Measurements from ENCODE around the gene PIH1D1. TPM values are rescaled to one million over a fixed set of nuclear protein-coding genes. Genes with fewer than 3 reads are reported as not detected.
A peak's percentile ranks its signal among the peaks of the same experiment; 100 is the strongest.

PIH1D1 gene
- total RNA-seq, 2 donors from 2014 or later = 147 to 150 TPM

- peak overlapping the region; percentile 97 for H3K4me3 Mint-ChIP-seq
- DNase-seq = no peak
These were observed 37.4 kb upstream of the PIH1D1 start for GRCh38 chr19:49488863-49489537.

GRCh38 chr19:49488046-49488862 is 36.6 kb upstream of the PIH1D1 start:
- Mint-ChIP-seq H3K27ac (peak overlapping the region; percentile 98), H3K4me3 (peak overlapping the region; percentile 97), H3K27me3 (no peaks in the 10 kb centered on the region), H3K36me3 (ENCODE audit: low read depth) (peaks cover 7% of the 10 kb centered on the region), H3K4me1 (peaks cover 51% of the 10 kb centered on the region)
- H3K9me3 ChIP-seq (ENCODE audit: control insufficient read depth, low read length, poor library complexity, severe bottlenecking) = no peaks in the 10 kb centered on the region
- no peak for DNase-seq
- ATAC-seq = no peak

More at GRCh38 chr19:49488863-49489537, 37.4 kb upstream of the PIH1D1 start:
- Mint-ChIP-seq H3K4me1 (peaks cover 49% of the 10 kb centered on the region), H3K27ac (peak overlapping the region; percentile 98), H3K27me3 (no peaks in the 10 kb centered on the region), H3K36me3 (ENCODE audit: low read depth) (peaks cover 7% of the 10 kb centered on the region)
- ATAC-seq = no peak
- no peaks in the 10 kb centered on the region for H3K9me3 ChIP-seq (ENCODE audit: control insufficient read depth, low read length, poor library complexity, severe bottlenecking)

- Mint-ChIP-seq H3K27me3 (no peaks in the 10 kb centered on the region), H3K27ac (peak within 1 kb of the TSS; percentile 98), H3K4me3 (peak within 1 kb of the TSS; percentile 97), H3K4me1 (peaks cover 44% of the 10 kb centered on the region), H3K36me3 (ENCODE audit: low read depth) (peaks cover 4% of the 10 kb centered on the region)
- H3K9me3 ChIP-seq (ENCODE audit: control insufficient read depth, low read length, poor library complexity, severe bottlenecking) = no peaks in the 10 kb centered on the region
- ATAC-seq (peak; percentile 89), DNase-seq (peak; percentile 98)
These were observed 35.8 kb upstream of the PIH1D1 start, which contains the start of gene RPL13A for GRCh38 chr19:49487277-49488045. RPL13A (plus strand) TSS chr19:49487608; CDS start chr19:49487630, 22 bp downstream.

- Mint-ChIP-seq H3K4me1 (peaks cover 42% of the 10 kb centered on the region), H3K27ac (peak overlapping the region; percentile 98), H3K27me3 (no peaks in the 10 kb centered on the region), H3K36me3 (ENCODE audit: low read depth) (peaks cover 4% of the 10 kb centered on the region), H3K4me3 (peak overlapping the region; percentile 97)
- no peak for ATAC-seq
- DNase-seq = no peak
- no peaks in the 10 kb centered on the region for H3K9me3 ChIP-seq (ENCODE audit: control insufficient read depth, low read length, poor library complexity, severe bottlenecking)
These were observed 35.2 kb upstream of the PIH1D1 start for GRCh38 chr19:49486710-49487276.

- Mint-ChIP-seq H3K27me3 (no peaks in the 10 kb centered on the region), H3K36me3 (ENCODE audit: low read depth) (peaks cover 4% of the 10 kb centered on the region), H3K4me3 (peak overlapping the region; percentile 70), H3K4me1 (peaks cover 43% of the 10 kb centered on the region), H3K27ac (peak overlapping the region; percentile 98)
- ATAC-seq = no peak
- H3K9me3 ChIP-seq (ENCODE audit: control insufficient read depth, low read length, poor library complexity, severe bottlenecking) = no peaks in the 10 kb centered on the region
- DNase-seq = no peak
These were observed 34.6 kb upstream of the PIH1D1 start for GRCh38 chr19:49486232-49486631.

- H3K4me3 Mint-ChIP-seq = peak overlapping the region; percentile 61
- H3K4me1 Mint-ChIP-seq = peaks cover 23% of the 10 kb centered on the region
- H3K27ac Mint-ChIP-seq = peak overlapping the region; percentile 75
- no peaks in the 10 kb centered on the region for H3K27me3 Mint-ChIP-seq
- H3K9me3 ChIP-seq (ENCODE audit: control insufficient read depth, low read length, poor library complexity, severe bottlenecking) = no peaks in the 10 kb centered on the region
- H3K36me3 Mint-ChIP-seq (ENCODE audit: low read depth) = peaks cover 3% of the 10 kb centered on the region
- DNase-seq = no peak
- ATAC-seq = no peak
These were observed 29.5 kb upstream of the PIH1D1 start for GRCh38 chr19:49481020-49481683.

GRCh38 chr19:49479975-49480628 is 28.5 kb upstream of the PIH1D1 start:
- peaks cover 10% of the 10 kb centered on the region for H3K36me3 Mint-ChIP-seq (ENCODE audit: low read depth)
- no peaks in the 10 kb centered on the region for H3K9me3 ChIP-seq (ENCODE audit: control insufficient read depth, low read length, poor library complexity, severe bottlenecking)
- DNase-seq (no peak), ATAC-seq (no peak)
- H3K4me3 Mint-ChIP-seq = peak overlapping the region; percentile 41
- H3K4me1 Mint-ChIP-seq = peaks cover 23% of the 10 kb centered on the region
- H3K27ac Mint-ChIP-seq = peak overlapping the region; percentile 85
- no peaks in the 10 kb centered on the region for H3K27me3 Mint-ChIP-seq

- ATAC-seq = peak; percentile 48
- peak overlapping the region; percentile 96 for H3K27ac Mint-ChIP-seq
- H3K9me3 ChIP-seq (ENCODE audit: control insufficient read depth, low read length, poor library complexity, severe bottlenecking) = no peaks in the 10 kb centered on the region
- H3K4me1 Mint-ChIP-seq = peaks cover 22% of the 10 kb centered on the region
- DNase-seq = peak; percentile 42 to 59 (median 47)
- H3K27me3 Mint-ChIP-seq = no peaks in the 10 kb centered on the region
- H3K36me3 Mint-ChIP-seq (ENCODE audit: low read depth) = peaks cover 19% of the 10 kb centered on the region
- peak overlapping the region; percentile 100 for H3K4me3 Mint-ChIP-seq
These were observed 24.6 kb upstream of the PIH1D1 start for GRCh38 chr19:49475995-49476880.

GRCh38 chr19:49475191-49475917 is 23.7 kb upstream of the PIH1D1 start:
- Mint-ChIP-seq H3K4me1 (peaks cover 24% of the 10 kb centered on the region), H3K4me3 (peak overlapping the region; percentile 100), H3K36me3 (ENCODE audit: low read depth) (peaks cover 19% of the 10 kb centered on the region), H3K27me3 (no peaks in the 10 kb centered on the region), H3K27ac (peak overlapping the region; percentile 96)
- DNase-seq = no peak
- H3K9me3 ChIP-seq (ENCODE audit: control insufficient read depth, low read length, poor library complexity, severe bottlenecking) = no peaks in the 10 kb centered on the region
- no peak for ATAC-seq

GRCh38 chr19:49474542-49474924 is 22.9 kb upstream of the PIH1D1 start:
- Mint-ChIP-seq H3K27ac (peak overlapping the region; percentile 96), H3K36me3 (ENCODE audit: low read depth) (peaks cover 19% of the 10 kb centered on the region)

More at GRCh38 chr19:49474542-49474924, 22.9 kb upstream of the PIH1D1 start:
- H3K9me3 ChIP-seq (ENCODE audit: control insufficient read depth, low read length, poor library complexity, severe bottlenecking) = no peaks in the 10 kb centered on the region
- Mint-ChIP-seq H3K4me1 (peaks cover 28% of the 10 kb centered on the region), H3K27me3 (no peaks in the 10 kb centered on the region), H3K4me3 (peak overlapping the region; percentile 100)
- ATAC-seq (no peak), DNase-seq (no peak)
